B cell (primary cell): ENCODE measurements around the gene CTSH. TPM values are rescaled to one million over a fixed set of nuclear protein-coding genes. Genes with fewer than 3 reads are reported as not detected.

Experiments
- ATAC-seq: fragments of 200-7000 bp; cut with Tn5 transposase; one replicate; pipeline ENCODE4 v1.10.0; 2021; ENCODE audit warnings: low read depth, mild to moderate bottlenecking, moderate number of reproducible peaks, moderate library complexity
- CTCF ChIA-PET: fragments of 350-600 bp; sonication (Branson Sonifier 250); formaldehyde crosslinking; loops from one replicate; lab custom pipeline; 2021; ENCODE audit warnings: antibody characterized with exemption, inconsistent platforms; lab: Charles Lee
- POLR2A ChIA-PET: fragments of 350-600 bp; sonication (Branson Sonifier 250); formaldehyde crosslinking; loops from one replicate; lab custom pipeline; 2021; ENCODE audit warnings: antibody characterized with exemption; lab: Charles Lee
- DNase-seq: peaks from one replicate; pipeline ENCODE4 v3.0.0; 2013
- H2AFZ ChIP-seq: 2 replicates; pipeline ENCODE4 v1.6.1; 2012; ENCODE audit warnings: mild to moderate bottlenecking, low read depth, low read length; ENCODE audit not compliant: insufficient read depth, poor library complexity, severe bottlenecking
- H3K27ac ChIP-seq, 2 donors: 1 replicate in 1 of 2; 2 replicates in 1 of 2; pipeline ENCODE4 v1.5.1; 2012 to 2013; ENCODE audit warnings: low read length in 2 of 2, mild to moderate bottlenecking in 2 of 2, moderate library complexity in 1 of 2
- H3K27me3 ChIP-seq, 4 experiments: fragments of 200-600 bp in 1 of 4; sonication (generic) in 1 of 4; replicated peaks in 1 of 4; 1 replicate in 2 of 4; 2 replicates in 2 of 4; pipeline versions ENCODE4 v1.6.1 to v1.7.0; 2013 to 2016; ENCODE audit warnings: low read length in 3 of 4, mild to moderate bottlenecking in 2 of 4, mixed read lengths in 1 of 4, moderate library complexity in 1 of 4; ENCODE audit not compliant: insufficient read depth in 4 of 4, control insufficient read depth in 3 of 4; ENCODE audit errors: control extremely low read depth in 1 of 4
- H3K36me3 ChIP-seq, 2 experiments: replicated peaks in 1 of 2; 1 replicate in 1 of 2; 2 replicates in 1 of 2; pipeline versions ENCODE4 v1.6.1 to v1.7.1; 2013; ENCODE audit warnings: low read length in 1 of 2; ENCODE audit not compliant: insufficient read depth in 2 of 2, control insufficient read depth in 1 of 2; ENCODE audit errors: control extremely low read depth in 1 of 2, extremely low read depth in 1 of 2
- H3K4me1 ChIP-seq, 2 donors: fragments of 200-600 bp in 1 of 2; sonication (generic) in 1 of 2; 1 replicate in 1 of 2; 2 replicates in 1 of 2; pipeline versions ENCODE4 v1.5.1 to v1.6.1; 2013 to 2017; ENCODE audit warnings: low read length in 2 of 2; ENCODE audit not compliant: control insufficient read depth in 2 of 2, insufficient read depth in 2 of 2
- H3K4me2 ChIP-seq: replicated peaks from 2 replicates; pipeline ENCODE3; 2012; ENCODE audit warnings: mild to moderate bottlenecking, low read depth, low read length; ENCODE audit not compliant: poor library complexity, severe bottlenecking
- H3K4me3 ChIP-seq, 5 experiments: fragments of 200-600 bp in 1 of 5; sonication (generic) in 1 of 5; 1 replicate in 3 of 5; 2 replicates in 2 of 5; pipeline versions ENCODE4 v1.5.1 to v1.7.0; 2011 to 2016; ENCODE audit warnings: low read length in 4 of 5, mild to moderate bottlenecking in 4 of 5, low read depth in 2 of 5, control low read depth in 1 of 5, moderate library complexity in 1 of 5; ENCODE audit not compliant: insufficient read depth in 1 of 5; ENCODE audit errors: control extremely low read depth in 1 of 5, extremely low read depth in 1 of 5
- H3K79me2 ChIP-seq: fragments of 200-600 bp; sonication (generic); one replicate; pipeline ENCODE4 v1.6.0; 2016; ENCODE audit warnings: low read length; ENCODE audit not compliant: control insufficient read depth, insufficient read depth
- H3K9ac ChIP-seq: fragments of 200-600 bp; sonication (generic); 2 replicates; pipeline ENCODE4 v1.6.1; 2017; ENCODE audit warnings: mild to moderate bottlenecking, low read length, moderate library complexity
- H3K9me3 ChIP-seq, 3 donors: one replicate each; pipeline versions ENCODE4 v1.6.1 to v1.7.1; 2013; ENCODE audit warnings: low read length in 2 of 3; ENCODE audit not compliant: control insufficient read depth in 2 of 3, insufficient read depth in 1 of 3; ENCODE audit errors: control extremely low read depth in 1 of 3
- H4K20me1 ChIP-seq: 2 replicates; pipeline ENCODE4 v1.6.0; 2012; ENCODE audit warnings: mild to moderate bottlenecking, low read length; ENCODE audit not compliant: insufficient read depth, control insufficient read depth, poor library complexity, severe bottlenecking
- H3K27ac Mint-ChIP-seq: one replicate; pipeline ENCODE4 v1.8.0; 2021; ENCODE audit warnings: mixed read lengths
- H3K27me3 Mint-ChIP-seq: one replicate; pipeline ENCODE4 v1.8.0; 2021; ENCODE audit warnings: mixed read lengths
- H3K4me1 Mint-ChIP-seq: one replicate; pipeline ENCODE4 v1.8.0; 2021; ENCODE audit warnings: mixed read lengths
- H3K4me3 Mint-ChIP-seq: one replicate; pipeline ENCODE4 v1.8.0; 2021; ENCODE audit warnings: mixed read lengths
- H3K9me3 Mint-ChIP-seq: one replicate; pipeline ENCODE4 v1.8.0; 2022; ENCODE audit warnings: mixed read lengths; ENCODE audit not compliant: insufficient read depth
- CTCF ChIP-seq: fragments of 200-600 bp; IDR thresholded peaks from one replicate; pipeline ENCODE4 v1.8.0; 2022; ENCODE audit warnings: antibody characterized with exemption, mild to moderate bottlenecking
- EZH2 ChIP-seq: IDR thresholded peaks from 2 replicates; pipeline ENCODE4 v1.6.1; 2012; ENCODE audit warnings: borderline replicate concordance, low read depth, mild to moderate bottlenecking, moderate library complexity, low read length; ENCODE audit not compliant: insufficient read depth, poor library complexity, severe bottlenecking
- WGBS: methylation state at CpG from one replicate; pipeline ENCODE4 v1.1.5; 2013; ENCODE audit warnings: missing lambda C conversion rate; ENCODE audit not compliant: insufficient coverage; 5-methylcytosine and 5-hydroxymethylcytosine counted together
- intact Hi-C: fragments of 100-400 bp; cut with micrococcal nuclease; formaldehyde crosslinking; loops from one replicate; pipeline ENCODE4 v1.10.0; 2022
- polyA plus RNA-seq: library from polyadenylated mRNA; depleted of rRNA; stranded (reverse); fragments of >200 nt; gene quantifications from 2 replicates; pipeline ENCODE4 v1.2.3, GENCODE V29; 2012
- total RNA-seq, 2 donors: library from RNA; stranded (reverse); fragments of 120-200 nt in 1 of 2; gene quantifications; 1 replicate in 1 of 2; 2 replicates in 1 of 2; pipeline versions ENCODE4 v1.2.3 to v1.2.4, GENCODE V29; 2013 to 2022

CTSH gene
- total and polyA plus RNA-seq, 2 donors (not counting 1 experiment from before 2014, with no cell fraction given), result 399 to 441 TPM

GRCh38 chr15:78979456-78980320, 34.8 kb upstream of the CTSH start:
- H3K4me1 Mint-ChIP-seq, result peaks cover 42% of the 10 kb centered on the region
- peak overlapping the region; percentile 26 for H2AFZ ChIP-seq
- intact Hi-C loops, result loop anchor here (5.0 kb wide), 1 partner anchor 57 kb away; no protein-coding TSS in a partner anchor
- peak; percentile 66 for DNase-seq
- ChIA-PET CTCF (interaction anchor here (0.7 to 5.0 kb wide), 30 partner anchors 9 to 205 kb away, joined by 3 to 34 read pairs (median 6); partner anchors contain the start of gene CTSH), POLR2A (interaction anchor here (0.6 to 2.1 kb wide), 4 partner anchors 18 to 36 kb away, joined by 3 to 16 read pairs (median 4); partner anchors contain the start of gene CTSH)
- WGBS, result 65% methylated on average over 13 of the region's 17 CpGs
- H3K4me2 ChIP-seq, result peak overlapping the region; percentile 60
- H3K9ac ChIP-seq, result peak overlapping the region; percentile 25
- H3K27me3 ChIP-seq, result peaks cover 0 to 2% (median 0%) of the 10 kb centered on the region in 4 experiments
- no peaks in the 10 kb centered on the region for H3K9me3 Mint-ChIP-seq
- peaks cover 2% of the 10 kb centered on the region for H3K27me3 Mint-ChIP-seq
- peak overlapping the region; percentile 83 for H3K4me3 Mint-ChIP-seq
- no peak for ATAC-seq
- no peaks in the 10 kb centered on the region for H3K79me2 ChIP-seq
- no peaks in the 10 kb centered on the region for H3K9me3 ChIP-seq
- TF ChIP-seq CTCF (peak; percentile 68), EZH2 (no peak)
- H3K27ac ChIP-seq, result peak overlapping the region in 1 of 2 donors; percentile 5
- H3K4me3 ChIP-seq, result peak overlapping the region in 2 of 5 experiments; percentile 12 to 18
- no peaks in the 10 kb centered on the region for H3K36me3 ChIP-seq
- H3K27ac Mint-ChIP-seq, result peak overlapping the region; percentile 96
- H3K4me1 ChIP-seq, result peaks cover 38 to 46% of the 10 kb centered on the region in 2 donors
- H4K20me1 ChIP-seq, result no peaks in the 10 kb centered on the region
